HG03432 (cell line): Measurements from ENCODE around the gene OSBPL10.
"Not testable (repeated sequence)": the region's sequence is repeated elsewhere in the genome, so short reads cannot be mapped to it uniquely, and the experiment has no call there.

Source experiments
- ATAC-seq: cut with Tn5 transposase; IDR thresholded peaks from one replicate; pipeline ENCODE4 v1.9.1; 2021; ENCODE audit warnings: mild to moderate bottlenecking, moderate library complexity; ENCODE audit not compliant: unreplicated experiment

OSBPL10 gene

DNA sequence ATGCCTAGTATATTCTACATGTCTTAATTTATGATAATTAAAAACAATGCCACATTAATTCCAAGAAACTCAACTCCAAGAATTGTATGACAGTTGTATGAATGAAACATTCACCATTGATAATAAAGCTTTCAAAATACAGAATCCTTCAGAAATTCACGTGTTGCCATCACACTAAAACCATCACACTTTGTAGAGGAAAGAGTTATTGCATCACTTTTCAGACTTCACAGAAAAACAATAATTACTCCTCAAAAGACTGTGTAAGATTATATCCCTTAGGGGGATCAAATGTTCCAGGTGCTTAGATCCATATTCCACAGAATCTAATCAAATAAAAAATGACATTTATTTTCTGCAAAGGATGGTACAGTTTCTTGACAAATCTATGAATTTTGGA lies 85.0 kb downstream of the OSBPL10 start:
- ATAC-seq: no peak

DNA sequence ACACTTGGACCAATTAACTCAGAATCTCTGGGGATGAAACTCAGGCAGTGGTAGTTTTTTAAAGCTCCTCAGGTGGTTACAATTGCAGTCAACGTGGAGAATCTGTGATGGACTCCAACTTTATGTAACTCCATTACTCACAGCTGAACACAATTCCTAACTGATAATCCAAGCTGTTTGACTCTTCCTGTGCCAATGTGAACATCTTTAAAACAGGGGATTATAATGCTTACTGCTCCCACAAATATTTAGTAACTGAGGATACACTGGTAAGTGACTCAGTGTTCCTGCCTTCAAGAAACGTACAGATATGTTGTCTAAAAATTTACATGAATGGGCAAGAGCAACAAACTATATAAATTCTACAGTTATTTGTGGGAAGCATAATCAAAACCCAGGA lies 85.6 kb downstream of the OSBPL10 start:
- ATAC-seq: no peak

DNA sequence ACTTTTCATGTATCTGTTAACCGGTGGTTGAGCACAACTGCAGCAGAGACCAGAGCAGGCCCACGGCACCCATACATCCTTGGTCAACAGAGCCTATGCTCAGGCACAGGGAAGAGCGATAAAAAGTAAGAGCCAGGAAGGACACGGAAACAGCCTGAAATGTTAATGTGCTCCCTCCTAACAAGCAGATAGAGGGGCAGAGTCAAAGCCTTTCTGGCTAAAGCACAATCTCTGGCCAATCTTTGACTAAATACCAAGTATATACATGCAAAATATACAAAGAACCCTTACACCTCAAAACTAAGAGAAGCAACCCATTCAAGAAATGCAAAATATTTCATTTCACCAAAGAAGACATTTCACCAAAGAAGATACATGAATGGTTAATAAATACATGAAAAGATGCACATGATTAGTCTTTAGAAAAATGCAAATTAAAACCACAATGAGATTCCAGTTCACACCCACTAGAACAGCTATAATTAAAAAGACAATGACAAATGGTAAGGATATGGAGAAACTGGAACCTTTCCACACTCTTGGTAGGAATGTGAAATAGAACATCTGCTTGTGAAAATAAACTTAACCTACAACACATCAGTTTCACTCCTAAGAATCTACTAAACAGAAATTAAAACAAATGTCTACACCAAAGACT lies 88.0 kb downstream of the OSBPL10 start:
- ATAC-seq: no peak

DNA sequence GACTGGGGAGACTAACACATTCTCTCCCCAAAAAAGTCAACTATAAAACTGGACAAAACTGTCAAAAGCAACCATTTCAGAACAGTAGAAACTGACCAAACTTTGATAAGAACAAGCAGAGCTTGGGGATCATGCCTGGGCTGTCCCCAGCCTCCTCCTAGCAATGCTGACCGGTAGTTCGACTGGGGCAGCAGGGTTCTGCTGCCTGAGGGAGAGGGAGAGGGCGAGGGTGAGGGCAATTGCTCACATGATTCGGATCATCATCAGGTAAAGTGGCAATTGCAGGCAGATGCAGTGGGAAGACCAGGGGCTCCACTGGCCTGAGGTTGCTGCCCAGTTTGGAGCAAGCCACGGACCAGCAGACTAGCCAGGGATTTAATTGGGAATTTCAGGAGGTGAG lies 88.6 kb downstream of the OSBPL10 start:
- ATAC-seq: no peak

DNA sequence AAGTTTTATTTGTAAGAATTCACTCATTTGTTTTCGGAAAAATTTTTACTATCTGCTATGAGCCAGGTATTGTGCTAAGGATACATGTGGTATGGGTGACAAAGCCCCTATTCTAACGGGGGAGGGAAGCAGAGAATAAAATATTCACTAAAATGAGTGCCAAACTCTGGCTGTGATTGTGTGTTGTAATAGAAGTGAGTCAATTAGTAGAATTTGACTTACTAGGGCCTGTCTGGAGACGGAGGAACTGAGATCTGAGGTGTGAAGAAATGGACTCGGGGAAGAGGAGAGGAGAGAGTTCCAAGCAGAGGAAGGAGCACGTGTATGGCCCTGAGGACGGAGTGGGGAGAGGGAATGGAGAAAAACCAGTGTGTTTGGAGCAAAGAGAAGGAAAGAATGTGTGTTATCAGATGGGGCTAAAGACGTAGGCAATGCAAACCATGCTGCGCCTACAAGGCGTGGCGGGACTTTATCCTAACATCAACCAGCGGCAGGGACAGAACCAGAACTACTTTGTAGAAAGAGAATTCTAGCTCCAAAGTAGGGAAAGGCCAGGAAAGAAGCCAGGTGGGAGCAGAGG lies 89.1 kb downstream of the OSBPL10 start:
- ATAC-seq: no peak

DNA sequence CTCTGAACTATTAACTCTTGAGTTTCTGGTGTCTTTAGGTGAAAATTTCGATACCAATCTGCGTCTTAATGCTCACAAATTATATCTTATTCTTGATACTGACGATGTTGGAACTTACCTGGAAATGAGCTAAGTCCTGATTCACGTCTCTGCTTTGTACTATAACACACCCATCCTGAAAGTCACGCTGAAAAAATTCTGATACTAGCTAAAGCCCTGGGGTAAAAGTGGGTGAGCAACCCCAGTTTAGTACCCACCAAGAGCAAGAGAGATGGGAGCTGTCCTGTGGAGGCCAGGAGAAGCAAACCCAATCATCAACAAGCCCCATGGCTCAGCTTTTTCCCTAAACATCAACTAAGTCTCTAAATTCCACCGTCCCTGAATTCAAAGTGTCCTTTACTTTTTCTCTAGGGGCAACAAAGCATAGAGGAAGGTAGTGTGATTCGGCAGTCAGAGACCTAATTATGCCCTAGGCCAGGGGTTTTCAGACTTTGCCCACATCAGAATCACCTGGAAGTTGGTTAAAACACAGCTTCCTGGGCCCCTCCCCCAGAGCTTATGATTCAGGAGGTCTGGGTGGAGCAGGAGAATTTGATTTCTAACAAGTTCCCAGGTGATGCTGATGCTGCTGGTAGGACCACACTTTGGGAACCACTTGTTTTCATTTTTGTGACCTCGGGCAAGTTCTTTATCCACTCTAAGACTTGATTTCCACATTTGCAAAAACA lies 90.2 kb downstream of the OSBPL10 start:
- ATAC-seq: no peak

DNA sequence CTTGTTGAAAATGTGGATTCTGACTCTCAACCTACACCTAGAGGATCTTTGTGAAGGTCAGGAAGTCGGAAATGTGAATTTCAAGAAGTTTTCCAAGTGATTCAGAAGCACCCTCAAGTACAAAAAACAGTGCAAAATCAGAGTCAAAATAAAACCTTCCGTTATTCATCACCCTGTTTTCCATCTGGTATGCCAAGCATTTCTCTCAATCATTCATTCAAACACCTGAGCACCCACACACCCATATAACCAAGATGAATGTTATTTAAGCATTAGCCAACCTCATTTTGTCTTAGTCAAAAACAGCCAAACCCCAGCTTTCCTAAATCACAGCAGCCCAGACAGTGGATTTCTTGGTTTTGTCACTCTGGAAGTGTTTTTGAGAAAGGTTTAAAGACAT lies 91.1 kb downstream of the OSBPL10 start:
- ATAC-seq: no peak

DNA sequence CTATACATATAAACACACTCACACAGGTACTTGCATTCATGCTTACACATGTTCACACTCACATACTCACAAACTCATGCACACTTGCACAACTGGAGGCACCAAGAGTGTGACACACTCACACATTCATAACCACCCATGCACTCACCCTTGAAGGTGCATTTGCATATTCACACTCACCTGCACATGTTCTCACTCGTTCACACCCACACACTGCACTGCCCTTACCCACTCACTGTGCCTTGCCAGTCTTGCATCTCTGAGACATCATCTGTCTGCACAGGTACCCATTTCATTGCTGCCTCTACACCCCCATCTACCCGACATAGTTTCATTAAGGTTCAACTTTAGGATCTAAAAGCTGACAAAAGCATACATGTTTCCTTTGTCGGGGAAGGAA lies 95.8 kb downstream of the OSBPL10 start:
- no peak for ATAC-seq

DNA sequence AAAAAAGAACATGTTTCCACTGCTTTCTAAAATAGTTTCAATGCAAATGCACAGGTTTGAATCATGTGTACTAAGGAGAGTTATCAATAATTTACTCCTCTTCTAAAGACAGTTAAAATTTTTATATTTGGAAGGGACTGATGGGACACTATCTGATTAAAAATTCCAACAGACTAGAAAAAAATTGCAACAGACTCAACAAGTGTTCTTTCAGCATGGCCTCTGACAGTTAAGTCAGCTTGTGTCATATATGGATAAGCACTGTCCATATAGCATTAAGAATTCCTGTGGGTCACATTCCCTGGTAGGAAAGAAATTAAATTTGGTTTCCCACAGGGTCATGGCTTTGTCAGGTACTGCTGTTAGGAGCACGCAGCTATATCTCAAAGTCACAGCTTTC lies 96.8 kb downstream of the OSBPL10 start:
- no peak for ATAC-seq

DNA sequence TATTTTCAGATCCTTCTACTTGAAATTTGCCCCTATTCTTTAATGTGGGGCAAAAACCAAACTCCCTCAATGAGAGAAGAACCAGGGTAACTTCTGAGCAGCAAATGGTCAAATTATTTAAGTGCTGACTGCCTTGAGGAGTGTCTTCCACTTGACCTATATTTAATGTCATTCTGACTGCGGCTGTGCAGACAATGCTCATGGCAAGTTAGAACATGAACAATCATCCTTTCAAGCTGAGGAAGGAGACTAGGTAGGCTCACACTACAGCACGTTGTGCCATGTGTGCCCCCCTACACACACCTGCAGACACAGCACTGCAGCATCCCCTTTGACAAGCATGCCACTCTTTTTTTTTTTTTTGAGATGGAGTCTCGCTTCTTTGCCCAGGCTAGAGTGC lies 98.2 kb downstream of the OSBPL10 start:
- ATAC-seq: no peak

DNA sequence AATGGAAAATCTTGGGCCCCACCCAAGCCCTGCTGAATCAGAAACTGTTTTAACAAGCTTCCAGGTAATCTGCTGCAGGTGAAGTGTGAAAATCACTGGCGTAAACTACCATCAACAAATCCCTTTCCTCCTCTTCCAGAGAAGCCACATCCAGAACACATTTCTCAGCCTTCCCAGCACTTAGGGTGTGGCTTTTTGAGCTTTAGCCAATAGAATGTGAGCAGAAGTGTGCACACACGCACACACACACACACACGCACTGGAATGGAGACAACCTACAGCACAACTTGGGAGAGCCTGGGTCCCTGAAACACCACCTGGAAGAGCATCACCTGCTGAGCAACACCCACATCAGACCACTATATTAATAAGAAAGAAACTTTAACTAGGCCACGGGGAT lies 98.6 kb downstream of the OSBPL10 start:
- ATAC-seq: no peak

DNA sequence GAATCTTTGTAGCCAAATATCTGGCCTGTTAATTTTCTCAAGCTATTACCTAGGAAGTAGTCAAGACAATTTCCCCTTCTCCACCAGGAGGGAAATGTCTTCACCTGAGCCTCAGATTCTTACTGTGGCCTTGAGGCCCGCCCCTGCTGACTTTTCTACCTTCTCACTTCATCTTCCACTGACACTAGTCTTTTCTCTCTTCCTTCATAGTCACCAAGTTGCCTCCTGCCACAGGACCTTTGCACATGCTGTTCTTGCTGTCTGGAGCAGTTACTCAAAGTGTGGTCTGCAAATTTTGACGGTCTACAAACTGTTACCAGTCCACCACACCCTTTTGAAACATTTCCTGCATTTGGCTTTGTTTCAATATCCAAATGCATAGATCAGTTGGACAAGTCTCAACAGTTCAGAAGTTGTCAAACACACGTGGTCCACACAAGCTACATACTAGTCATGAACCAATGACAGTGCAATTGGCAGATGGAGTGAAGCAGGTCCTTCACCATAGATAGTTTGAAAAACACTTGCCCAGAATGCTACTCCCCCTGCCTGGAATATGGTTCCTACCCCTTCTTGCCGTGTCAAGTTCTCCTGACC lies 100.5 kb downstream of the OSBPL10 start:
- no peak for ATAC-seq

DNA sequence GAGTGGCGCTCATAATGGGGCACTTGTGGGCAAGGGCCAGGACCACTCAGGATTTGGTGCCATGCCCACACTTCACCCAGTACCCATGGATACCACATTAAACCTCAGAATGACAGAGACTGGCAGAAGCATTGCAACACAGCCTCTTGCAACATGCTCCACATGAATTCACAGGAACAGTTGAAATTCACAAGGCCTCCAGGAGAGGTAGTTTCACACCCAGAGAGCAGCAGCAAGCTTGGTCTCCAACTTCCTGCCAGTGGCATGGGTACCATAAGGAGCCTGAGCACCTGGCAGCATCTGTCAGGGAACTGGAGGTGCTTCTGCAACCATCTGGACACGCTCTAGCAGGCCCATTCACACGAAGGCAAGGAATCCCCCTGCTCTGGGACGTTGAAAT lies 101.0 kb downstream of the OSBPL10 start:
- ATAC-seq: no peak

DNA sequence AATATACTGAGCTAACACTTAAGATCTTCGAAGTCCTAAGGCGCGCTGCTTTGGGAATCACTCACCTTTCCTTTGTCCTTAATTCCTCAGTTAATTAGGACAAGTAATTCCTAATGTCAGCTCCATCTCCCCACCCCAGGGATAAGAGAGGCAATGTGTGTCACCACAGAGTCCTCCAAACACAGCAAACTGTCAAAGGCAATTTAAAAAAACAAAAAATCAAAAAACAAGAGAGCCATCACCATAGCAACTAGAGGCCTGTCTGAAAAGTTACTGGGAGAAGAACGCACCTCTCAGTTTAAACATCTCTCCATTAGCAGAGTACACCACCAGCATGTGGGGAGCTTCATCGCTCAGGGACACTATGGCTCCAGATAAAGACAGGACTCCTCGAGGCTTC lies 101.7 kb downstream of the OSBPL10 start:
- no peak for ATAC-seq

DNA sequence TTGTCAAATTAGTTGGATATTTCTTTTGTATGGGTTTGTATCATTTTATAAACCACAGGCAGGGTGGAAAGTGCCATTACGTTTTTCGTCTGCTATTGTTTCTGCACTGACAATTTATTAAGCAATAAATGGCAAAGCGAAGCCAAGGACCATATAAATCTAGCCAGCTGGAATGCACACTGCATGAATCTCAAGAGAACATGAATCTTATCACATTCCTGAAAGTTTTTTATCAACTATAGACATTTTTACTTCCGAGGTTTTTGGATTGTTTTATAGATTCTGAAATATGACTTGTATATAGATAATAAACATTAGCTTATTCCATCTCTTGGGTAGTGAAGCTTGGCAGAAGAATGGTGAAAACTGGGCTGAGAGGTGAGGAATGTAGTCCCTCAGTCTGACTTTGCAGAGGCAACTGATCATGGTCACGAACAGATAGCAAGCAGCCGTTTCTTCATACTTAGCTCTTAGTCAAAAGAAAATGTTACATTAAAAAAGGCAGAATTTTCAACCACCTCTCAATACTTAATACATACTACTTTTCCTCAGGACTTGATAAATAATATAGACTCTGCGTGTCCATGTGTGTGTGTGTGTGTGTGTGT lies 102.7 kb downstream of the OSBPL10 start:
- ATAC-seq: no peak

DNA sequence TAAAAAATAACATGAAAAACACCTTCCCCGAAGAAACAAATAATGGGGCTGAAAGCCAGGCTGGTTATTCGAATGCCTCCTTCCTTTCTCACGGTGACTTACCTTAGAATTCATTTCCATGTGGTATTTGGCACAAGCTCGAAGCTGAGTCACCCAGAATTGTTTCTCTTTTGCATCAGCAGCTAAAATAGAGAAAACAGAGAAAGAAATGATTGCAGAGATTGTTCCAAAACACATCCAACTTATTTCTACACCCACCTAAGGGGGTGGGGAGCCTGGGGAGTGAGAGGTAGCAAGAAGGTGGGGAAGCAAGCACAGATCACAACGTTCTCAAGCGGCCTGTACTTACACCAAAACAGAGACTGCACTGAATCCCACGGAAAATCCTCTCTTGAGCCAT lies 104.7 kb downstream of the OSBPL10 start:
- no peak for ATAC-seq

DNA sequence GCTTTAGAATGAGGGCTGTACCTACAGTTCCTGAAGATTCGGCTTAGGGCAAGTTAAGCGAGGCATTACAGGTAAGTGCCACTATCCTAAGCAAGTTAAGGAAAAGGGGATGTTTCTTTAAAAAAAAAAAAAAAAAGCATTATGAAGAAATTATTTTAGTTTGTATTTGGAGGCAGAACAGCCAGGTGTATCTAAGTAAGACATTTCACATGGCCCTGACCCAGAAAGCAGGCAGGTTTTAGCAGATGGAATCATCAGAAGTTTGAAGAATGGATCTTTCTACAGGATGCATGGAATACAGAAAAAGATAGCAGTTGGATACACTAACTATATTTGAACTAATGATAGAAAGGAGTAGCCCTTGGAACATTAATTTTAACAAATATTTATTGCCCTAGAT lies 105.6 kb downstream of the OSBPL10 start:
- no peak for ATAC-seq

DNA sequence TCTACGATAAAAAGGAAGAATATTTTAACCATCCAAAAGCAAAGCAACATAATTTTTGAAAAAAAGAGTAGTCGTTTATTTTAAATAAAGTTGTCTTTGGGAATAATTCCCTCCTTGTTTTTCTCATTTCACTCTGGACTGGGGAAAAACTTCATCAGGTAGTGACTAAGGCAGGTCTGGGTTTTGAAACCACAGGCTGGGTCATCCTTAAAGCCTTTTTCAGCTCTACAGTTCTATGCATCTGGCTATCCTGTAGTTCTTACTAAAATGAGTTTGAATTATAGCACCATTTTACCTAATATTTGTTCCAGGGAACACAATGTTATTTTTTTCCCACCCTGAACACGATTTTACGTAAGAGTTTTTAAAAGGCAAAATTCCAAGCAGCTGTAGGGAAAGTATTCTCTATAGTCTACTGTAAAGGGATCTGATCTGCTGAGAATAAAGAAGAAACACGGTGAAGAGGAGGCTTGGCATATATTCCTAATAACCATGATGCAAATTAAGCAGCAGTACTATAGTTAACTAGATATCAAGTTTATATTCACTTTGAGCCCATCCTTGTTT lies 107.7 kb downstream of the OSBPL10 start:
- ATAC-seq: no peak

DNA sequence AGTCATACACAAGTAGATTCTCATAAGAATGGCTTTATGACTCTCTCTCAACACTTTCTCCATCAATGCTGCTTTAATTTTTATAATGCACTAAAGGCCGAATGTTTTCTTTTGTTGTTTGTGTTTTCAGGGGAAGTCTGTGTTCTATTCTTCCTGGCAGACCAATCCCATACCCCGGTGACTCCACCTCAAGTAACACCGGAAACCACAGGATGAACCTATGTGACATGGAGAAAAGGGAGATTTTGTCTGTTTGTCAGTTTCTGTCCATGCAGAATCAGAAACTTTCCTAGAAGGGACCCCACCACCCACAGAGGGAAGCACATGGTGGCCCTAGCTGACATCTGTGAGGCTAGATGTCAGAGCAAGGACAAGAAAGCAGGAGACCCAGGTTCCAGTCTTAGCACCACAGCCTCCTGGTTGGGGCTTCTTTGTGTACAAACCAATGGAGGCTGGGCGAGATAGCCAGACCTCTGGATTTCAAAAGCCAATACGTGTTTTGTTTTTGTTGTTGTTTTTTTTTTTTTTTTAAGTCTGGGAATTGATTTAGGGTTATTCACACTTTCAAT lies 109.0 kb downstream of the OSBPL10 start:
- no peak for ATAC-seq

DNA sequence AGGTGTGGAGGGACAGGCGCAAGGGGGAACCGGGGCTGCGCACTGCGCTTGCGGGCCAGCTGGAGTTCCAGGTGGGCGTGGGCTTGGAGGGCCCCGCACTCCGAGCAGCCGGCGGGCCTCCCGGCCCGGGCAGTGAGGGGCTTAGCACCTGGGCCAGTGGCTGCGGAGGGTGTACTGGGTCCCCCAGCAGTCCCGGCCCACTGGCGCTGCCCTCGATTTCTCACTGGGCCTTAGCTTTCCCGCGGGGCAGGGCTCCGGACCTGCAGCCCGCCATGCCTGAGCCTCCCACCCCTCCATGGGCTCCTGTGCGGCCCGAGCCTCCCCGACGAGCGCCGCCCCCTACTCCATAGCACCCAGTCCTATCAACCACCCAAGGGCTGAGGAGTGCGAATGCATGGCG lies 111.0 kb downstream of the OSBPL10 start:
- ATAC-seq: not testable (repeated sequence)

DNA sequence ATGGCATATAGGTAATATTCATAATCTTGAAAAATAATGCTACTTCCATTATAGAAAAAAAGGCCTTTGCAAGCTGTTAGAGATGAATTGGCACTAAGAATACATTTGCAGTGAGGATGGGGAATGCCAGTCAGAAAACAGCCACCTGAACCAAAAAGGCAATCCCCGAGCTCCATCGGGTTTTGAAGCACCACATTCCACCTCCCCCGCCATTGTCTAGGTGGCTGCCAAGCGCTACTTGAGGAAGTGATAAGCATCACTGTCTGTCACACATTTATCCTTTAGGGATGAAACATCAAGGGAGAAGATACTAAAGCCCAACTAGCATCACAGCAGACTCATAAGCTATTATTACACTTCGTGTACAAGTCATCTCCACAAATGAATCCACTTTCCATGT lies 112.8 kb downstream of the OSBPL10 start:
- no peak for ATAC-seq
